SK-N-MC (cell line): ENCODE data around the gene CIZ1.

Experiments
- EZH2 ChIP-seq: fragments of 200-600 bp; sonication (generic); IDR thresholded peaks from one replicate; pipeline ENCODE4 v1.6.1; 2017; ENCODE audit warnings: antibody characterized with exemption
- FOXP2 ChIP-seq: optimal IDR thresholded peaks from 2 replicates; pipeline ENCODE3; 2011; ENCODE audit warnings: mild to moderate bottlenecking, moderate library complexity; ENCODE audit not compliant: insufficient read depth; ENCODE audit errors: extremely low read length, control extremely low read depth
- POLR2AphosphoS5 ChIP-seq: IDR thresholded peaks from 2 replicates; pipeline ENCODE4 v1.6.1; 2012; ENCODE audit warnings: mild to moderate bottlenecking, low read depth, low read length, borderline replicate concordance

DNA sequence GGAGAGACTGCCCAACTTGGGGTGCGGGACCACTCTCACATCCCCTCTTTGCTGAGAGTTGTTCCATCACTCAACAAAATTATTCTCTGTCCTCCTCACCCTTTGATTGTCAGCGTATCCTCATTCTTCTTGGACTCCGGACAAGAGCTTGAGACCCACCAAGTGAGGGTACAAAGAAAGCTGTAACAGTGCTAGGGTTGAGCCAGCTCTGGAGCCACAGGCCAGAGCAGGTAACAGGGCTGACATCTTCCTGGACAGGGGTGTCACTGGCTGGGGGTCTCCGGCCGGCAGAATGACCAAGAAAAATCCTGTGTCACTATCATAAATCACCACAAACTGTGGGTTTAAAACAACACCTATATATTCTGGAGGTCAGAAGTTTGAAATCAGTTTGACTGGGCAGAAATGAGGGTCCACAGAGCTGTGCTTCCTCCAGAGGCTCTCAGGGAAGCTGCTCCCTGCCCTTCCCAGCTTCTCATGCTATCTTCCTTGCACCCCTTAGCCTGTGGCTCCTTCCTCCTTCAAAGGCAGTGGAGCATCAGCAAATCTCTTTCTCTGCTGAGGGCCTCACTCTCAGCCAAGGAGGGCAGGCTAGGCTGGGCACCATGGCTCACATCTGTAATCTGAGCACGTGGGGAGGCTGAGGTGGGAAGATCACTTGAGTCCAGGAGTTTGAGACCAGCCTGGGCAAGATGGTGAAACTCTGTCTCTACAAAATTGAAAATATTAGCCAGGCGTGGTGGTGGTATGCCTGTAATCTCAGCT is 35.5 kb downstream of the CIZ1 start:
- TF ChIP-seq POLR2AphosphoS5, result no peak
- no peak for TF ChIP-seq EZH2
- no peak for TF ChIP-seq FOXP2
